ENCODE results near the gene SLC35E3.
"Not testable (repeated sequence)": the region's sequence is repeated elsewhere in the genome, so short reads cannot be mapped to it uniquely, and the experiment has no call there.

Gene SLC35E3

GRCh38 chr12:68803948-68804656, 58.1 kb downstream of the SLC35E3 start:
- Histone ChIP-seq H3K4me2 (ENCODE audit: low read length) (no peak overlapping the region), H3K27me3 (ENCODE audit: control insufficient read depth, insufficient read depth, low read length) (no peaks in the 10 kb centered on the region), H3K27ac (no peak overlapping the region), H3K4me1 (no peaks in the 10 kb centered on the region), H3K4me3 (ENCODE audit: low read depth, low read length) (no peak overlapping the region), H3K9me3 (ENCODE audit: control insufficient read depth, low read length) (no peaks in the 10 kb centered on the region), H2AFZ (no peak overlapping the region), H3K9ac (no peak overlapping the region), H3K36me3 (ENCODE audit: control insufficient read depth, insufficient read depth, low read length) (no peaks in the 10 kb centered on the region), H3K79me2 (no peaks in the 10 kb centered on the region)
- TF ChIP-seq, protein P1, sequence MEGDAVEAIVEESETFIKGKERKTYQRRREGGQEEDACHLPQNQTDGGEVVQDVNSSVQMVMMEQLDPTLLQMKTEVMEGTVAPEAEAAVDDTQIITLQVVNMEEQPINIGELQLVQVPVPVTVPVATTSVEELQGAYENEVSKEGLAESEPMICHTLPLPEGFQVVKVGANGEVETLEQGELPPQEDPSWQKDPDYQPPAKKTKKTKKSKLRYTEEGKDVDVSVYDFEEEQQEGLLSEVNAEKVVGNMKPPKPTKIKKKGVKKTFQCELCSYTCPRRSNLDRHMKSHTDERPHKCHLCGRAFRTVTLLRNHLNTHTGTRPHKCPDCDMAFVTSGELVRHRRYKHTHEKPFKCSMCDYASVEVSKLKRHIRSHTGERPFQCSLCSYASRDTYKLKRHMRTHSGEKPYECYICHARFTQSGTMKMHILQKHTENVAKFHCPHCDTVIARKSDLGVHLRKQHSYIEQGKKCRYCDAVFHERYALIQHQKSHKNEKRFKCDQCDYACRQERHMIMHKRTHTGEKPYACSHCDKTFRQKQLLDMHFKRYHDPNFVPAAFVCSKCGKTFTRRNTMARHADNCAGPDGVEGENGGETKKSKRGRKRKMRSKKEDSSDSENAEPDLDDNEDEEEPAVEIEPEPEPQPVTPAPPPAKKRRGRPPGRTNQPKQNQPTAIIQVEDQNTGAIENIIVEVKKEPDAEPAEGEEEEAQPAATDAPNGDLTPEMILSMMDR (IDR thresholded peaks at IDR 0.05) = no peak

DNA sequence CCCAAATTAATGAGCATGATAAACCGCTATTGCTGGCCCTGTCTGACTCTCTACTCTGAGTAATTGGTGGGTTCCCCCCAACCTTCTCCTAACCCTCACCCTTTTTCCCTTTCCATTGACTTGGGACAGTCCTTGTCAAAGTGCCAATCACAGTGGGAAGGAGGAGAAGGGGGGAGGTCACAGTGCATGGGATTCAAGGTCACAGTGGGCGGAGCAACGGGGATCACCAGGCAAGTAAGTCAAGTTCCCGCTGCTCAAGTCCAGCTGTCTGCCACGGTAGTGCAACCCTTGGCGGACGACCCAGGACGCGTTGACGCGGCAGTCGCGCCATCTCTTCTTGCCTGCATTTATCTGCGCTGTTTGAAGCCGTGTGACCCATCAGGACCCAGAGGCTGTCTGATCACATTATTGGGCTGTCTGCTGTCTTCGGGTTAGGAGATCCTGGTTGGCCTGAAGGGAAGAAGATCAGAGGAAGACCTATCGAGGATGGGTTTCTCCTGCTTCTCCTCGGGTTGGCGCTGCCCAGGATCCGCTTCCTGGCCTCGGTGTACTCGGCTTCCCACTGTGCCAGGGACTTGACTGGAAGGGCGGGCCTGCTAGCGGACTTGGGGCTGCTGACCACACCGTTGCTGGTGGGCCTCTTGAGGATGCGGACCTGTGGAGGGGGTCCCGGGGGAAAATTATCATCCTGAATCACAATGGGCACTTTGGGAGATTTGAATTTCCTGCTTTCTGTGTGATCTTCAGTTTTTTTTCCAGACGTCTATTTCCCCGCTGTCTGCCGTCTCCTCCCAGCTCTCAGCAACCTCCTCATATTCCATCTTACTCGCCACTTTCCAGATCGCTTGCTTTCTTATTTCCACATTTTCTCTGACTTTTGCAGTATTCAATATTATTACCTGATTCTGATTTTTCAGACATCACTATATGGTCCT, 58.9 kb downstream of the SLC35E3 start:
- Histone ChIP-seq H3K27me3 (ENCODE audit: control insufficient read depth, insufficient read depth, low read length) (no peaks in the 10 kb centered on the region), H3K9ac (no peak overlapping the region), H3K27ac (no peak overlapping the region), H3K9me3 (ENCODE audit: control insufficient read depth, low read length) (no peaks in the 10 kb centered on the region), H3K4me1 (no peaks in the 10 kb centered on the region), H3K79me2 (no peaks in the 10 kb centered on the region), H2AFZ (no peak overlapping the region), H3K4me3 (ENCODE audit: low read depth, low read length) (no peak overlapping the region), H3K36me3 (ENCODE audit: control insufficient read depth, insufficient read depth, low read length) (no peaks in the 10 kb centered on the region), H3K4me2 (ENCODE audit: low read length) (no peak overlapping the region)
- TF ChIP-seq, protein P1 (IDR thresholded peaks at IDR 0.05) = no peak

- Histone ChIP-seq H3K9me3 (ENCODE audit: control insufficient read depth, low read length) (no peaks in the 10 kb centered on the region), H3K4me3 (ENCODE audit: low read depth, low read length) (no peak overlapping the region)
- TF ChIP-seq, protein P1 (IDR thresholded peaks at IDR 0.05) = no peak
Measured at GRCh38 chr12:68805592-68806120, 59.7 kb downstream of the SLC35E3 start.

DNA sequence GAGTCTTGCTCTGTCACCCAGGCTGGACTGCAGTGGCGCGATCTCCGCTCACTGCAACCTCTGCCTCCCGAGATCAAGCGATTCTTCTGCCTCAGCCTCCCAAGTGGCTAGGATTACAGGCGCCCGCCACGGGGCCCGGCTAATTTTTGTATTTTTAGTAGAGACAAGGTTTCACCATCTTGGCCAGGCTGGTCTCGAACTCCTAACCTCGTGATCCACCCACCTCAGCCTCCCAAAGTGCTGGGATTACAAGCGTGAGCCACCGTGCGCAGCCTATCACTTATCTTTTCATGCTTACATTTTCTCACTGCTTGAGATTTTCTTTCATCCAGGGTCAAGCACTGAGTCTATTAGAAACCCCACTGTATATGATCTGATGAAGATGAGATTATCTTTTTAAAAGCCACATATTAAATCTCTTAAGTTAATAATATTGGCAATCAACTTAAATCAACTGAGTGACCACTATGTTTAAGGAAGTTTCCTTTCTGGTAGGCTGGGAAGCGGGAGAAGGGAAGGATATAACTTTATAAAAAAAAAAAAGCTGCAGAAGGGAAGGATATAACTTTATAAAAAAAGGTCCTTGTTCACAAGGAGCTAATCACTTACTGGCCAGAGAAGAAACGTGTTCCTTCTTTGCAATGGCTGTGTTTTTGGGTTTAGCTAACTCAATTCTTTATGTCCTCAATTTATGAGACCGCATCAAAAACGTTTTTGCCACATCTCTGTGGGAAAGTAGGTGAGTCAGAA, 60.7 kb downstream of the SLC35E3 start:
- no peak overlapping the region for H3K4me2 ChIP-seq (ENCODE audit: low read length)
- no peaks in the 10 kb centered on the region for H3K9me3 ChIP-seq (ENCODE audit: control insufficient read depth, low read length)
- H3K79me2 ChIP-seq = no peaks in the 10 kb centered on the region
- peak overlapping the region; percentile 95 for H2AFZ ChIP-seq
- H3K4me1 ChIP-seq = no peaks in the 10 kb centered on the region
- H3K27ac ChIP-seq = no peak overlapping the region
- H3K27me3 ChIP-seq (ENCODE audit: control insufficient read depth, insufficient read depth, low read length) = no peaks in the 10 kb centered on the region
- TF ChIP-seq, protein P1 (IDR thresholded peaks at IDR 0.05) = no peak
- H3K9ac ChIP-seq = no peak overlapping the region
- H3K36me3 ChIP-seq (ENCODE audit: control insufficient read depth, insufficient read depth, low read length) = no peaks in the 10 kb centered on the region
- peak overlapping the region; percentile 79 for H3K4me3 ChIP-seq (ENCODE audit: low read depth, low read length)

More at GRCh38 chr12:68805592-68806120, 59.7 kb downstream of the SLC35E3 start:
- H3K27ac ChIP-seq = no peak overlapping the region
- H3K9ac ChIP-seq = no peak overlapping the region
- H2AFZ ChIP-seq = peak overlapping the region; percentile 21
- no peaks in the 10 kb centered on the region for H3K27me3 ChIP-seq (ENCODE audit: control insufficient read depth, insufficient read depth, low read length)
- H3K4me2 ChIP-seq (ENCODE audit: low read length) = no peak overlapping the region
- no peaks in the 10 kb centered on the region for H3K36me3 ChIP-seq (ENCODE audit: control insufficient read depth, insufficient read depth, low read length)
- H3K4me1 ChIP-seq = no peaks in the 10 kb centered on the region
- H3K79me2 ChIP-seq = no peaks in the 10 kb centered on the region

- not testable (repeated sequence) for H3K27me3 ChIP-seq (ENCODE audit: control insufficient read depth, insufficient read depth, low read length); H3K36me3 ChIP-seq (ENCODE audit: control insufficient read depth, insufficient read depth, low read length); H3K79me2 ChIP-seq; H3K4me1 ChIP-seq; H3K9me3 ChIP-seq (ENCODE audit: control insufficient read depth, low read length); H3K9ac ChIP-seq
- Histone ChIP-seq H3K4me2 (ENCODE audit: low read length) (peak overlapping the region; percentile 94), H3K4me3 (ENCODE audit: low read depth, low read length) (peak overlapping the region; percentile 79), H2AFZ (peak overlapping the region; percentile 95), H3K27ac (peak overlapping the region; percentile 89)
Measured at GRCh38 chr12:68807274-68807575, 61.2 kb downstream of the SLC35E3 start.
